HFFc6 (cell line): ENCODE measurements around the gene EMX1. TPM values are rescaled to one million over a fixed set of nuclear protein-coding genes. Genes with fewer than 3 reads are reported as not detected.

ENCODE experiments used
- DNase-seq: peaks from one replicate; pipeline ENCODE4 v3.0.0-alpha.2; 2018
- H3K27ac Mint-ChIP-seq: 2 replicates; pipeline ENCODE4 v1.8.0; 2020; ENCODE audit warnings: mild to moderate bottlenecking, mixed read lengths
- H3K27me3 Mint-ChIP-seq: 2 replicates; pipeline ENCODE4 v1.8.0; 2021; ENCODE audit warnings: mild to moderate bottlenecking, moderate library complexity, mixed read lengths; ENCODE audit not compliant: insufficient read depth
- H3K36me3 Mint-ChIP-seq: 2 replicates; pipeline ENCODE4 v1.8.0; 2021; ENCODE audit warnings: low read depth, mixed read lengths
- H3K4me1 Mint-ChIP-seq: 2 replicates; pipeline ENCODE4 v1.8.0; 2020; ENCODE audit warnings: low read depth, mixed read lengths
- H3K4me3 Mint-ChIP-seq: 2 replicates; pipeline ENCODE4 v1.8.0; 2020; ENCODE audit warnings: mild to moderate bottlenecking, moderate library complexity, mixed read lengths
- H3K9me3 Mint-ChIP-seq: 2 replicates; pipeline ENCODE4 v1.8.0; 2020; ENCODE audit warnings: mild to moderate bottlenecking, mixed read lengths
- total RNA-seq, 6 experiments: library from RNA; stranded (reverse); fragmentation: NEBNext Ultra II Directional; extraction: Animal tissue kit (Norgen Biotek cat#: 25700); gene quantifications; 2 replicates in 1 of 6; 3 replicates in 5 of 6; pipeline ENCODE4 v1.2.3, GENCODE V29; 2021
- TF ChIP-seq, protein P1 (sequence below): fragments of 200-600 bp; sonication (generic); IDR thresholded peaks from 2 replicates; pipeline ENCODE4 v1.5.0; 2021; ENCODE audit warnings: antibody characterized with exemption, mild to moderate bottlenecking

EMX1 gene
- total RNA-seq, 6 experiments from 2014 or later: not detected

DNA sequence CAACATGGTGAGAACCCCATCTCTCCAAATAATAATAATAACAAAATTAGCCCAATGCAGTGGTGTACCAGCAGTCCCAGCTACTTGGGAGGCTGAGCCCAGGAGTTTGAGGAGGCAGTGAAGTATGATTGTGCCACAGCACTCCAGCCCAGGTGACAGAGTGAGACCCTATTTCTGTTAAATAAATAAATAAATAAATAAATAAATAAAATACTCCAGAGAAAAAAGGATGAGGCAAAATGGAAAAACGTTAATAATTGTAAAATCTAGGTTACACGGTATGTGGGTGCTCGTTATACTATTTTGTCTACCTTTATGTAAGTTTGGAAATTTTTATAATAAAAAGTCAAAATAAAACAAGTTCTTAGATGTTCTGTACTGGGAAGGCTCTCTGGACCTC, 8.6 kb upstream of the EMX1 start:
- Mint-ChIP-seq H3K4me1 (peaks cover 5% of the 10 kb centered on the region; the same call in 1 of the 2 replicates), H3K27me3 (peaks cover 58% of the 10 kb centered on the region), H3K4me3 (no peak overlapping the region), H3K9me3 (no peaks in the 10 kb centered on the region; the same call in 1 of the 2 replicates), H3K27ac (no peak overlapping the region), H3K36me3 (peaks cover 5% of the 10 kb centered on the region; the same call in 1 of the 2 replicates)
- no peak for DNase-seq
- TF ChIP-seq, protein P1, sequence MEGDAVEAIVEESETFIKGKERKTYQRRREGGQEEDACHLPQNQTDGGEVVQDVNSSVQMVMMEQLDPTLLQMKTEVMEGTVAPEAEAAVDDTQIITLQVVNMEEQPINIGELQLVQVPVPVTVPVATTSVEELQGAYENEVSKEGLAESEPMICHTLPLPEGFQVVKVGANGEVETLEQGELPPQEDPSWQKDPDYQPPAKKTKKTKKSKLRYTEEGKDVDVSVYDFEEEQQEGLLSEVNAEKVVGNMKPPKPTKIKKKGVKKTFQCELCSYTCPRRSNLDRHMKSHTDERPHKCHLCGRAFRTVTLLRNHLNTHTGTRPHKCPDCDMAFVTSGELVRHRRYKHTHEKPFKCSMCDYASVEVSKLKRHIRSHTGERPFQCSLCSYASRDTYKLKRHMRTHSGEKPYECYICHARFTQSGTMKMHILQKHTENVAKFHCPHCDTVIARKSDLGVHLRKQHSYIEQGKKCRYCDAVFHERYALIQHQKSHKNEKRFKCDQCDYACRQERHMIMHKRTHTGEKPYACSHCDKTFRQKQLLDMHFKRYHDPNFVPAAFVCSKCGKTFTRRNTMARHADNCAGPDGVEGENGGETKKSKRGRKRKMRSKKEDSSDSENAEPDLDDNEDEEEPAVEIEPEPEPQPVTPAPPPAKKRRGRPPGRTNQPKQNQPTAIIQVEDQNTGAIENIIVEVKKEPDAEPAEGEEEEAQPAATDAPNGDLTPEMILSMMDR: no peak

DNA sequence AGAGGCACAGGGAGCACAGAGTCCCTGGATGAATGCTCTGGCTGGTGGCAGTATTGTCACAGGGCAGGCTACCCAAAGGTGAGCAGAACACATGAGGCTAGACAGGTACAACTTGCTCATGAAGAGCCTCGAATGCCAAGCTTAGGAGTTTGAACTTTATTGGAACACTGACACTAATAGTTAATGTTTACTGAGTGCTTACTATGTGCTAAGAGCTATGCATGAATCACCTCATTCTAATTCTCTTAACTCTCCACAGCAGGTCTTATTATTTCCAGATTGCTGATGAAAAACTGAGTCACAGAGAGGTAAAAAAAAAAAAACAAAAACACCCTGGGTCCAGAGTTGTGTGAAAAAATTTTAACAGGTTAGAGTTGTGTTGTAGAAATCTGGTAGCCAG, 6.1 kb upstream of the EMX1 start:
- Mint-ChIP-seq H3K4me1 (peaks cover 11% of the 10 kb centered on the region), H3K36me3 (peaks cover 2% of the 10 kb centered on the region; the same call in 1 of the 2 replicates), H3K9me3 (no peaks in the 10 kb centered on the region; the same call in 1 of the 2 replicates), H3K4me3 (no peak overlapping the region), H3K27ac (no peak overlapping the region), H3K27me3 (peaks cover 71% of the 10 kb centered on the region)
- TF ChIP-seq, protein P1: no peak
- DNase-seq: no peak

DNA sequence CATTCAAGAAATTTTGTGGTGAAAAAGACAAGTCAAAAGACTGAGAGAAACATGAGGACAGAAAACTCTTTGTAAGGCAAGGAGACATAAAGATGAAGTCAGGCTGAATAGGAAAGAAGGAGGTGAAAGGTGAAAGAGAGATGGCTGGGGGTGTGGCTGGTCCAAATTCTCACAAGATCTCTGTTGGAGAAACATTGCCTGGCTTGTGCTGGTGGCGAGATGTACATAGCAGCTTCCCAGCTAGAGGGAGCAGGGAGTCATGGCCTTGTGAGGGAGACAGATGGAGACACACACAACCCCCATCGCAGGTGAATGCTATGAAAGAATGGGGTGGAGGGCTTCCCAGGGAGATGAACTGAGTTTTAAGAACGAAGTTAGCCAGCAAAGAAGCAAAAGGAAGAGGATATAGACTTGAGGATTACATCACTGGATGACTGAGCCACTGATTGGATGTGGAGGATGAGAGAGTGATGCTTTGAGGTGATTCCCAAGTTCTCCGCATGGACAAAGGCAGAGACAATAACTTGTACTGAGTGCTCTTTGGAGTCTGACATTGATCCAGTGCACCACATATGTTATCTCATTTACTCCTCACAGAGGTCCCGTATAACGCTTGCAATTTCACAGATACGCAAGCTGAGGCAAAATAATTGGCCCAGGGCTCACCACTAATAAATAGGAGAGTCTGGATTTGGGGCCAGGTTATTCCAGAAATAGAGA, 3.7 kb upstream of the EMX1 start:
- H3K27me3 Mint-ChIP-seq: peaks cover 70% of the 10 kb centered on the region
- no peak overlapping the region for H3K4me3 Mint-ChIP-seq
- TF ChIP-seq, protein P1: peak; percentile 22; the same call in 1 of the 2 replicates
- H3K4me1 Mint-ChIP-seq: peaks cover 11% of the 10 kb centered on the region
- H3K27ac Mint-ChIP-seq: no peak overlapping the region
- no peaks in the 10 kb centered on the region for H3K9me3 Mint-ChIP-seq
- H3K36me3 Mint-ChIP-seq: no peaks in the 10 kb centered on the region
- DNase-seq: no peak

DNA sequence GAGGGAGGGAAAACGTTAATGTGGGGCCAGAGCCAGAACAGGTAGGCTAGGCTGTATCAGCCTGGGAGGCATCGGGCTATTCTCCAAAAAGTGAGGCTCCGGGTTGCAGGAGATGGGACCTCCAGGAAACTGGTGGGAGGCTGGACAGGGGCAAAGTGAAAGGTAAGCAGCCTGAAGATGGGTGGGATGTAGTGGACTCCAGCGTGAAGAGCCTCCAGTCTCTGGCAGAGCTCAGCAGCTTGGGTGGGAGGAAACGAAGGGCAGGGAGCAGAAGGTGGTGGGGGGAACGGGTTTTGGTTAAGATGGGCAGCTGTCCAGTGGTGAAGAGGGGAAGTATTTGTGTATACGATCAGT, 3.1 kb upstream of the EMX1 start:
- no peaks in the 10 kb centered on the region for H3K9me3 Mint-ChIP-seq
- H3K27ac Mint-ChIP-seq: no peak overlapping the region
- TF ChIP-seq, protein P1: no peak
- no peaks in the 10 kb centered on the region for H3K36me3 Mint-ChIP-seq
- DNase-seq: no peak
- H3K4me1 Mint-ChIP-seq: peaks cover 11% of the 10 kb centered on the region
- H3K27me3 Mint-ChIP-seq: peaks cover 72% of the 10 kb centered on the region
- H3K4me3 Mint-ChIP-seq: no peak overlapping the region

GRCh38 chr2:72914589-72915319, 2.6 kb upstream of the EMX1 start:
- Mint-ChIP-seq H3K4me1 (peaks cover 11% of the 10 kb centered on the region), H3K27ac (no peak overlapping the region), H3K9me3 (no peaks in the 10 kb centered on the region), H3K4me3 (no peak overlapping the region), H3K36me3 (no peaks in the 10 kb centered on the region), H3K27me3 (peaks cover 73% of the 10 kb centered on the region)
- DNase-seq: no peak
- TF ChIP-seq, protein P1: no peak
